ENCODE data around the gene IFNA6.

- TF ChIP-seq GLI4 (tag by site-specific recombination; IDR thresholded peaks at IDR 0.05), result no peak
- no peak for TF ChIP-seq CTCF (tag by site-specific recombination; IDR thresholded peaks at IDR 0.05)
- TF ChIP-seq REST (tag by site-specific recombination; IDR thresholded peaks at IDR 0.05), result no peak
- TF ChIP-seq ATF2 (tag by site-specific recombination; IDR thresholded peaks at IDR 0.05; ENCODE audit: low read depth), result no peak
- no peak for TF ChIP-seq RBAK (tag by site-specific recombination; IDR thresholded peaks at IDR 0.05)
- TF ChIP-seq ZNF416 (tag by site-specific recombination; IDR thresholded peaks at IDR 0.05), result no peak
- TF ChIP-seq ZNF639 (tag by site-specific recombination; IDR thresholded peaks at IDR 0.05), result no peak
- no peak for TF ChIP-seq PBX3 (CRISPR knock-in tag; IDR thresholded peaks at IDR 0.05)
- TF ChIP-seq ZNF23 (tag by site-specific recombination; IDR thresholded peaks at IDR 0.05; ENCODE audit: borderline replicate concordance), result no peak
- TF ChIP-seq ZNF174 (tag by site-specific recombination; IDR thresholded peaks at IDR 0.05), result no peak
- no peak for TF ChIP-seq ZNF654 (tag by site-specific recombination; IDR thresholded peaks at IDR 0.05; ENCODE audit: low read depth)
- TF ChIP-seq ZNF768 (tag by site-specific recombination; IDR thresholded peaks at IDR 0.05), result no peak
- TF ChIP-seq ZBTB21 (tag by site-specific recombination; IDR thresholded peaks at IDR 0.05), result no peak
- no peak for TF ChIP-seq ZNF626 (tag by site-specific recombination; IDR thresholded peaks at IDR 0.05)
Observed at GRCh38 chr9:21340735-21341134, 10.0 kb downstream of the IFNA6 start.

Data from HEK293 (cell line).